LNCaP clone FGC (cell line): ENCODE data around the gene CPO.

Experiments used
- DNase-seq: peaks from one replicate; pipeline ENCODE4 v3.0.0-alpha.2; 2011; ENCODE audit warnings: low read depth
- H3K4me3 ChIP-seq: 2 replicates; pipeline ENCODE4 v1.5.1; 2011; ENCODE audit warnings: mild to moderate bottlenecking, low read depth, low read length, control low read depth
- CTCF ChIP-seq: IDR thresholded peaks from 2 replicates; pipeline ENCODE4 v1.5.1; 2012; ENCODE audit warnings: mild to moderate bottlenecking; ENCODE audit not compliant: control insufficient read depth, insufficient read depth; ENCODE audit errors: extremely low read depth

The CPO gene

DNA sequence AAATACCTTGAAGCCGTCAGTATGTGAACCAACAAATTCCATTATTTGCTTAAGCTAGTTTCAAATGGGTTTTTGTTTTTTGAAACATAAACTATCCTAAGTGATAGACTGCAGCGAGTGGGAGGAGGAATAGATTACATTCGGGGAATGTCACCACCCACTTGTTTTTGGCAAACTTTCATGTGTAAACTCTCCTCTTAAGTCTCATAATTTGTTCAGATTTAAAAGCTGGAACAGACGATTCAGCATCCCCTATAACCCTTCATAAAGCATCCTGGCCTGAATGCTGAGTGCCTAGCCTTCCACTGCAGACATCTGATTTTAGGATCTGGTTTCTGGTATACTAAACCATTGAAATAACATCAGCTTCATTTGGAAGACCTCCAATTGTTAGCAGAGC lies 51.0 kb downstream of the CPO start:
- no peak for DNase-seq
- no peak overlapping the region for H3K4me3 ChIP-seq
- no peak for TF ChIP-seq CTCF

- no peak for DNase-seq
- no peak for TF ChIP-seq CTCF
- H3K4me3 ChIP-seq: no peak overlapping the region
Observed at GRCh38 chr2:206991070-206991469, 51.8 kb downstream of the CPO start.

DNA sequence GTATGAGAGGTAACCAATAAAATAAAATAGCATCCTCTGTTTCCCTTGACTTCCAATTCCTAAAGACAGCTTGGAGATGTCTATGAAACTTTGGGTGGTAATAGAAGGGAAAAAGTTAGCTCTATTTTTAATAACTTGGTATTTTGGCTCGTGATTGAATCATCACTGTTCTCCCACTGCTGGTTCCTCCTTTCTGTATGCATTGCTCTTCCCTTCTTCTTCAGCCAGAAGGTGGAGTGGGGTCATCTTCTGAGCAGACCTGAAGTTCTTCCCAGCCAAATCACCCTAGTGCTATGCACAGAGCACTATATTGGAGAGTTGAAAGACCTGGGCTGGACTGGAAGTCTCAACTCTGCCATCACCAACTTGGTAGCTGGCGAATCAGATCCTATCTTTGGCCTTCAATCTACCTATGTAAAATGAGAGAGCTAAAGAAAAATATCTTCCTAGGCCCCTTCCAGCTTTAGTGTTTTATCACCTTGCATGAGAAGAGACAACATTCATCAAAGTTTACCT lies 54.1 kb downstream of the CPO start:
- no peak for TF ChIP-seq CTCF
- H3K4me3 ChIP-seq: no peak overlapping the region
- DNase-seq: no peak

GRCh38 chr2:206993964-206994363 lies 54.6 kb downstream of the CPO start:
- DNase-seq: no peak
- no peak overlapping the region for H3K4me3 ChIP-seq
- TF ChIP-seq CTCF: no peak

DNA sequence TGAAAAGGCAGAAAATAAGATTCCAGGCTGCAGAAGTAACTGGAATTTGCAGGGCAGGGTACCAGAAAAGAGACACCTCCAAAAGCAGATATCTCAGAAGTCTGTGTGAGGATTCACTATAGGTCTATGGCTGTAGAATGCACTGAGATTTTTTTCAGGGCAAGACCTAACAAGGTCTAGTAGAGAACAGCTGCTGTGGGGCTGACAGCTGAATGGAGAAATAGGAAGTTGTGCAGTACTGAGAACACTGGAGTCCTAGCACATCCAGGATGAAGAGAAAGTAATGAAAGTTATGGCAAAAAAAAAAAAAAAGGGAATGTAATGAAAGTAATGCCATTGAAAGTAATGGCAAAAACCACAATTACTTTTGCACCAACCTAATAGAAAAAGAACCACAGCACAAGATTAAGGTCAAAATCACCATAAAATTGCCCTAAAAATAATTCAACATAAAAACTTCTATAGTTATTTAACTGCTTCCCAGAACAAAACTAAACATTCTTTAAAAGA lies 57.3 kb downstream of the CPO start:
- no peak for TF ChIP-seq CTCF
- DNase-seq: no peak
- no peak overlapping the region for H3K4me3 ChIP-seq

GRCh38 chr2:207008105-207008990 lies 69.0 kb downstream of the CPO start:
- no peak overlapping the region for H3K4me3 ChIP-seq
- DNase-seq: no peak
- TF ChIP-seq CTCF: no peak
